ENCODE results near the gene MYO10. TPM values are rescaled to one million over a fixed set of nuclear protein-coding genes. Genes with fewer than 3 reads are reported as not detected.
A peak's percentile ranks its signal among the peaks of the same experiment; 100 is the strongest.

The MYO10 gene
- total and polyA plus RNA-seq, 2 experiments from 2014 or later = 119 to 276 TPM

DNA sequence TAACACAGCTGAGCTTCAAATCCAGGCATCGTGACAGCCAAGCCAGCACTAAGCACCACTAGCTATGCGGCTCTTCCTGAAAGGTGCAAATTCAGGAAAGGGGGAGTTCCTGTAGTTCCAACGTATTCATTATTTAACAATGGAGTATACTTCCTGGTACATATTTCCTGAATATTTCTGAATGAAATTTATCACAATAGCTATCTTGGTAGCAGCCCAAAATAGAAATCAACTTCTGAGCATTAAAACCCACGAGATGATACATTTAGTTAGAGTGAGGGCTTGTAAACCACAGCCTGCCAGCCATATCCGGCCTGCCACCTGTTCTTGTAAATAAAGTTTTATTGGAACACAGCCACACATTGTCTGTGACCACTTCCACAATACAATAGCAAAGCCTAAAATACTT, 209.5 kb downstream of the MYO10 start:
- Histone ChIP-seq H3K4me1 (ENCODE audit: insufficient read depth) (peaks cover 70% of the 10 kb centered on the region), H3K4me3 (no peak overlapping the region), H3K27me3 (ENCODE audit: insufficient read depth) (no peaks in the 10 kb centered on the region), H3K9me2 (ENCODE audit: insufficient read depth) (no peaks in the 10 kb centered on the region), H3K4me2 (no peak overlapping the region), H3F3A (replicated peaks; ENCODE audit: low read depth) (0 out of 2 replicates have a peak, but pooled peaks cover 9% of the 10 kb centered on the region), H3K79me2 (replicated peaks; ENCODE audit: insufficient read depth) (peaks cover 100% of the 10 kb centered on the region), H2AFZ (no peak overlapping the region), H3K36me3 (ENCODE audit: insufficient read depth) (peaks cover 1% of the 10 kb centered on the region; the same call in 1 of the 2 replicates), H4K20me1 (replicated peaks; ENCODE audit: insufficient read depth) (peaks cover 77% of the 10 kb centered on the region), H3K27ac (ENCODE audit: low read depth) (0 out of 2 replicates have a peak overlapping the region, but pooled peaks have one; percentile 1)
- peaks cover 53% of the 10 kb centered on the region for H3K36me3 Mint-ChIP-seq (ENCODE audit: low read depth)
- no peak overlapping the region for H3K4me3 Mint-ChIP-seq
- ATAC-seq (no peak), DNase-seq (ENCODE audit: low spot score) (no peak)
- peaks cover 7% of the 10 kb centered on the region; the same call in 1 of the 3 replicates for H3K9me3 Mint-ChIP-seq
- peaks cover 58% of the 10 kb centered on the region for H3K4me1 Mint-ChIP-seq
- H3K27me3 Mint-ChIP-seq (ENCODE audit: insufficient read depth, low read depth, poor library complexity) = peaks cover 7% of the 10 kb centered on the region
- H3K27ac Mint-ChIP-seq = peak overlapping the region; percentile 78; the same call in 1 of the 2 replicates
- TF ChIP-seq ZNF331 (CRISPR knock-in tag; IDR thresholded peaks at IDR 0.05; ENCODE audit: low read depth) (no peak), CREB1 (CRISPR knock-in tag; IDR thresholded peaks at IDR 0.05; ENCODE audit: low read depth) (no peak), POLR2AphosphoS5 (IDR thresholded peaks at IDR 0.05; ENCODE audit: low read depth) (no peak), STAT1 (IDR thresholded peaks at IDR 0.05; ENCODE audit: unreplicated experiment) (no peak), ZNF114 (CRISPR knock-in tag; IDR thresholded peaks at IDR 0.05) (no peak), EZH2phosphoT487 (IDR thresholded peaks at IDR 0.05; ENCODE audit: unreplicated experiment) (no peak), JUNB (IDR thresholded peaks at IDR 0.05; ENCODE audit: unreplicated experiment) (no peak), CTCF (conservative IDR thresholded peaks at IDR 0.05; ENCODE audit: low read depth in 2 of 2) (no peak), ETS1 (IDR thresholded peaks at IDR 0.05) (no peak), EZH2 (IDR thresholded peaks at IDR 0.05; ENCODE audit: low read depth, unreplicated experiment) (no peak), NANOG (IDR thresholded peaks at IDR 0.05; ENCODE audit: borderline replicate concordance) (no peak)

DNA sequence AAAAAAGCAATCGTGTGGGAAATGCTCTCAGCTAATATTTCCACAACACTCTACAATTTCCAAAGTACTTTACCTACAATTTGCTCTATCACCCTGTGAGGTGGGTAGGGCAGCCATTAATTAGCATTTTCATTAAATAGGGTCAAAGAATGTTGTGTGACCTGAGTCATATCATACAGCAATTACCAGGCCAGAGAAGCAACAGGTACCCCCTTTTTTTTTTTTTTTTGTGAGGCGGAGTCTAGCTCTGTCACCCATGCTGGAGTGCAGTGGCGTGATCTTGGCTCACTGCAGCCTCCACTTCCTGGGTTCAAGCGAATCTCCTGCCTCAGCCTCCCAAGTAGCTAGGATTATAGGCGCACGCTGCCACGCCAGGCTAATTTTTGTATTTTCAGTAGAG, 210.5 kb downstream of the MYO10 start:
- no peaks in the 10 kb centered on the region for H3K27me3 ChIP-seq (ENCODE audit: insufficient read depth)
- no peaks in the 10 kb centered on the region for H3K9me2 ChIP-seq (ENCODE audit: insufficient read depth)
- TF ChIP-seq EZH2 (IDR thresholded peaks at IDR 0.05; ENCODE audit: low read depth, unreplicated experiment) (no peak), CREB1 (CRISPR knock-in tag; IDR thresholded peaks at IDR 0.05; ENCODE audit: low read depth) (no peak), ZNF331 (CRISPR knock-in tag; IDR thresholded peaks at IDR 0.05; ENCODE audit: low read depth) (no peak), ETS1 (IDR thresholded peaks at IDR 0.05) (no peak), POLR2AphosphoS5 (IDR thresholded peaks at IDR 0.05; ENCODE audit: low read depth) (no peak), NANOG (IDR thresholded peaks at IDR 0.05; ENCODE audit: borderline replicate concordance) (no peak)
- TF ChIP-seq, protein P1, sequence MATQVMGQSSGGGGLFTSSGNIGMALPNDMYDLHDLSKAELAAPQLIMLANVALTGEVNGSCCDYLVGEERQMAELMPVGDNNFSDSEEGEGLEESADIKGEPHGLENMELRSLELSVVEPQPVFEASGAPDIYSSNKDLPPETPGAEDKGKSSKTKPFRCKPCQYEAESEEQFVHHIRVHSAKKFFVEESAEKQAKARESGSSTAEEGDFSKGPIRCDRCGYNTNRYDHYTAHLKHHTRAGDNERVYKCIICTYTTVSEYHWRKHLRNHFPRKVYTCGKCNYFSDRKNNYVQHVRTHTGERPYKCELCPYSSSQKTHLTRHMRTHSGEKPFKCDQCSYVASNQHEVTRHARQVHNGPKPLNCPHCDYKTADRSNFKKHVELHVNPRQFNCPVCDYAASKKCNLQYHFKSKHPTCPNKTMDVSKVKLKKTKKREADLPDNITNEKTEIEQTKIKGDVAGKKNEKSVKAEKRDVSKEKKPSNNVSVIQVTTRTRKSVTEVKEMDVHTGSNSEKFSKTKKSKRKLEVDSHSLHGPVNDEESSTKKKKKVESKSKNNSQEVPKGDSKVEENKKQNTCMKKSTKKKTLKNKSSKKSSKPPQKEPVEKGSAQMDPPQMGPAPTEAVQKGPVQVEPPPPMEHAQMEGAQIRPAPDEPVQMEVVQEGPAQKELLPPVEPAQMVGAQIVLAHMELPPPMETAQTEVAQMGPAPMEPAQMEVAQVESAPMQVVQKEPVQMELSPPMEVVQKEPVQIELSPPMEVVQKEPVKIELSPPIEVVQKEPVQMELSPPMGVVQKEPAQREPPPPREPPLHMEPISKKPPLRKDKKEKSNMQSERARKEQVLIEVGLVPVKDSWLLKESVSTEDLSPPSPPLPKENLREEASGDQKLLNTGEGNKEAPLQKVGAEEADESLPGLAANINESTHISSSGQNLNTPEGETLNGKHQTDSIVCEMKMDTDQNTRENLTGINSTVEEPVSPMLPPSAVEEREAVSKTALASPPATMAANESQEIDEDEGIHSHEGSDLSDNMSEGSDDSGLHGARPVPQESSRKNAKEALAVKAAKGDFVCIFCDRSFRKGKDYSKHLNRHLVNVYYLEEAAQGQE (IDR thresholded peaks at IDR 0.05; ENCODE audit: unreplicated experiment) = no peak
- ATAC-seq (no peak), DNase-seq (ENCODE audit: low spot score) (no peak)
- H2AFZ ChIP-seq = no peak overlapping the region
- 0 out of 2 replicates have a peak, but pooled peaks cover 10% of the 10 kb centered on the region for H3F3A ChIP-seq (replicated peaks; ENCODE audit: low read depth)
- peaks cover 65% of the 10 kb centered on the region for H3K4me1 Mint-ChIP-seq
- no peak overlapping the region for H3K27ac Mint-ChIP-seq
- H3K36me3 Mint-ChIP-seq (ENCODE audit: low read depth) = peaks cover 43% of the 10 kb centered on the region
- H3K4me3 ChIP-seq = no peak overlapping the region
- peaks cover 7% of the 10 kb centered on the region; the same call in 1 of the 3 replicates for H3K9me3 Mint-ChIP-seq
- peaks cover 78% of the 10 kb centered on the region for H3K4me1 ChIP-seq (ENCODE audit: insufficient read depth)
- H3K79me2 ChIP-seq (replicated peaks; ENCODE audit: insufficient read depth) = peaks cover 100% of the 10 kb centered on the region
- peaks cover 74% of the 10 kb centered on the region for H4K20me1 ChIP-seq (replicated peaks; ENCODE audit: insufficient read depth)
- H3K27ac ChIP-seq (ENCODE audit: low read depth) = no peak overlapping the region
- no peak overlapping the region for H3K4me3 Mint-ChIP-seq
- H3K4me2 ChIP-seq = no peak overlapping the region
- no peaks in the 10 kb centered on the region for H3K36me3 ChIP-seq (ENCODE audit: insufficient read depth)
- H3K27me3 Mint-ChIP-seq (ENCODE audit: insufficient read depth, low read depth, poor library complexity) = peaks cover 7% of the 10 kb centered on the region

Measured in GM23338 (cell line).